H1 (cell line): ENCODE data around the gene P4HA3. TPM values are rescaled to one million over a fixed set of nuclear protein-coding genes. Genes with fewer than 3 reads are reported as not detected.

ENCODE experiments used
- CTCF ChIA-PET: fragments of 300-600 bp; sonication (Branson Sonifier 250); formaldehyde crosslinking; loops from one replicate; lab custom pipeline; 2021; ENCODE audit not compliant: partially characterized antibody; lab: Charles Lee
- POLR2A ChIA-PET: fragments of 300-600 bp; sonication (Branson Sonifier 250); formaldehyde crosslinking; loops from one replicate; lab custom pipeline; 2021; ENCODE audit warnings: inconsistent platforms; ENCODE audit not compliant: partially characterized antibody; lab: Charles Lee
- DNase-seq, 2 experiments: peaks; one replicate each; pipeline versions ENCODE4 v3.0.0 to v3.0.0-alpha.2; 2010 to 2022; ENCODE audit warnings: low spot score in 2 of 2, low read depth in 1 of 2, mixed read lengths in 1 of 2
- FAIRE-seq: peaks from 2 replicates; lab custom pipeline; 2011; peaks lifted over from hg19 to GRCh38; lab: Jason Lieb, UNC
- H2AFZ ChIP-seq: 2 replicates; pipeline ENCODE4 v1.8.1; 2012; ENCODE audit warnings: low read length, inconsistent platforms
- H2AK5ac ChIP-seq: 2 replicates; pipeline ENCODE4 v1.6.1; 2013; ENCODE audit warnings: low read depth, low read length
- H2BK120ac ChIP-seq: replicated peaks from 2 replicates; pipeline ENCODE3; 2013; ENCODE audit warnings: low read depth, low read length, inconsistent platforms
- H2BK12ac ChIP-seq: 2 replicates; pipeline ENCODE4 v1.6.1; 2013; ENCODE audit warnings: low read depth, low read length
- H2BK15ac ChIP-seq: 2 replicates; pipeline ENCODE4 v1.6.1; 2013; ENCODE audit warnings: low read length
- H2BK20ac ChIP-seq: 2 replicates; pipeline ENCODE4 v1.6.1; 2013; ENCODE audit warnings: low read length
- H2BK5ac ChIP-seq: 2 replicates; pipeline ENCODE4 v1.6.1; 2013; ENCODE audit warnings: low read depth, low read length
- H3K14ac ChIP-seq: 2 replicates; pipeline ENCODE4 v1.6.1; 2013; ENCODE audit warnings: inconsistent platforms; ENCODE audit not compliant: insufficient read length
- H3K18ac ChIP-seq: 2 replicates; pipeline ENCODE4 v1.6.1; 2013; ENCODE audit warnings: low read length; ENCODE audit errors: extremely low read depth
- H3K23ac ChIP-seq: 2 replicates; pipeline ENCODE4 v1.6.1; 2013; ENCODE audit warnings: inconsistent platforms; ENCODE audit not compliant: insufficient read length
- H3K23me2 ChIP-seq: 2 replicates; pipeline ENCODE4 v1.6.1; 2013; ENCODE audit warnings: low read depth, low read length
- H3K27ac ChIP-seq: 2 replicates; pipeline ENCODE4 v1.6.1; 2011; ENCODE audit warnings: low read depth, low read length, inconsistent platforms
- H3K27me3 ChIP-seq, 4 experiments: replicated peaks in 1 of 4; 1 replicate in 1 of 4; 2 replicates in 3 of 4; pipeline versions ENCODE4 v1.6.1 to v1.8.1; 2011 to 2013; ENCODE audit warnings: low read length in 3 of 4, mild to moderate bottlenecking in 3 of 4, inconsistent platforms in 2 of 4, mixed read lengths in 2 of 4, moderate library complexity in 1 of 4; ENCODE audit not compliant: control insufficient read depth in 3 of 4, insufficient read depth in 3 of 4; ENCODE audit errors: extremely low read depth in 1 of 4
- H3K36me3 ChIP-seq, 4 experiments: 2 replicates each; pipeline versions ENCODE4 v1.6.1 to v1.8.1; 2011 to 2013; ENCODE audit warnings: mild to moderate bottlenecking in 4 of 4, low read length in 3 of 4, moderate library complexity in 2 of 4, control low read depth in 1 of 4, inconsistent platforms in 1 of 4; ENCODE audit not compliant: insufficient read depth in 4 of 4, control insufficient read depth in 2 of 4
- H3K4ac ChIP-seq: replicated peaks from 2 replicates; pipeline ENCODE3; 2013; ENCODE audit warnings: low read length, low read depth, mixed read lengths, inconsistent platforms; ENCODE audit not compliant: insufficient read length
- H3K4me1 ChIP-seq, 4 experiments: replicated peaks in 1 of 4; 1 replicate in 1 of 4; 2 replicates in 3 of 4; pipeline versions ENCODE4 v1.6.1 to v1.8.1; 2011 to 2013; ENCODE audit warnings: low read length in 3 of 4, inconsistent platforms in 2 of 4, mixed read lengths in 1 of 4; ENCODE audit not compliant: insufficient read depth in 4 of 4, control insufficient read depth in 3 of 4
- H3K4me2 ChIP-seq, 2 experiments: 2 replicates each; pipeline versions ENCODE4 v1.6.1 to v1.8.1; 2011 to 2013; ENCODE audit warnings: low read depth in 2 of 2, low read length in 2 of 2, control low read depth in 1 of 2, inconsistent platforms in 1 of 2, mild to moderate bottlenecking in 1 of 2; ENCODE audit not compliant: insufficient read depth in 1 of 2
- H3K4me3 ChIP-seq, 4 experiments: fragments of 200-600, 300-600 bp in 1 of 4; sonication (generic), shearing (Covaris generic), sonication (Bioruptor Twin) in 1 of 4; 2 replicates each; pipeline versions ENCODE4 v1.5.1 to v1.8.1; 2011 to 2016; ENCODE audit warnings: low read length in 4 of 4, low read depth in 3 of 4, control low read depth in 2 of 4, inconsistent platforms in 2 of 4, mild to moderate bottlenecking in 2 of 4, mixed read lengths in 1 of 4, moderate library complexity in 1 of 4; ENCODE audit not compliant: insufficient read depth in 2 of 4; ENCODE audit errors: extremely low read depth in 1 of 4
- H3K56ac ChIP-seq: replicated peaks from 2 replicates; pipeline ENCODE3; 2013; ENCODE audit warnings: low read depth, mild to moderate bottlenecking, mixed read lengths, low read length, inconsistent platforms; ENCODE audit not compliant: insufficient read length
- H3K79me1 ChIP-seq: 2 replicates; pipeline ENCODE4 v1.6.1; 2013; ENCODE audit warnings: low read depth, low read length, control low read depth
- H3K79me2 ChIP-seq, 2 experiments: 2 replicates each; pipeline versions ENCODE4 v1.6.1 to v1.8.1; 2012 to 2013; ENCODE audit warnings: low read length in 2 of 2, mild to moderate bottlenecking in 2 of 2, inconsistent platforms in 1 of 2; ENCODE audit not compliant: insufficient read depth in 2 of 2, control insufficient read depth in 1 of 2
- H3K9ac ChIP-seq, 4 experiments: replicated peaks in 1 of 4; 1 replicate in 1 of 4; 2 replicates in 3 of 4; pipeline versions ENCODE4 v1.6.1 to v1.8.1; 2011 to 2013; ENCODE audit warnings: low read depth in 3 of 4, low read length in 3 of 4, control low read depth in 2 of 4, mild to moderate bottlenecking in 2 of 4, moderate library complexity in 2 of 4, inconsistent platforms in 1 of 4; ENCODE audit errors: extremely low read depth in 1 of 4
- H3K9me3 ChIP-seq, 2 experiments: 2 replicates each; pipeline versions ENCODE4 v1.6.1 to v1.8.1; 2012 to 2013; ENCODE audit warnings: mild to moderate bottlenecking in 2 of 2, moderate library complexity in 2 of 2, control low read depth in 1 of 2, inconsistent platforms in 1 of 2, low read depth in 1 of 2, low read length in 1 of 2, mixed read lengths in 1 of 2; ENCODE audit not compliant: insufficient read depth in 2 of 2
- H4K20me1 ChIP-seq, 2 experiments: replicated peaks in 1 of 2; 2 replicates each; pipeline versions ENCODE3 to v1.8.1; 2011 to 2013; ENCODE audit warnings: inconsistent platforms in 2 of 2, low read length in 2 of 2, mild to moderate bottlenecking in 1 of 2; ENCODE audit not compliant: insufficient read depth in 2 of 2, control insufficient read depth in 1 of 2
- H4K5ac ChIP-seq: 2 replicates; pipeline ENCODE4 v1.6.1; 2013; ENCODE audit warnings: low read length, low read depth, mixed read lengths, inconsistent platforms; ENCODE audit not compliant: insufficient read length
- H4K8ac ChIP-seq: 2 replicates; pipeline ENCODE4 v1.8.0; 2013; ENCODE audit warnings: mild to moderate bottlenecking, moderate library complexity, low read length, inconsistent platforms; ENCODE audit not compliant: insufficient read depth; ENCODE audit errors: extremely low read depth
- H4K91ac ChIP-seq: replicated peaks from 2 replicates; pipeline ENCODE3; 2013; ENCODE audit warnings: low read length, mixed read lengths, inconsistent platforms; ENCODE audit not compliant: insufficient read length
- CHD2 ChIP-seq: IDR thresholded peaks from 2 replicates; pipeline ENCODE4 v1.6.1; 2012; ENCODE audit warnings: low read length, improper control_type of control experiment
- CTCF ChIP-seq, 3 experiments: IDR thresholded peaks; 1 replicate in 2 of 3; 2 replicates in 1 of 3; pipeline versions ENCODE4 v1.5.1 to v1.6.1; 2011; ENCODE audit warnings: low read length in 3 of 3, mild to moderate bottlenecking in 3 of 3, inconsistent platforms in 2 of 3, low read depth in 1 of 3, moderate library complexity in 1 of 3; ENCODE audit not compliant: insufficient read depth in 1 of 3; ENCODE audit errors: control extremely low read depth in 1 of 3
- EZH2 ChIP-seq: fragments of 200-600 bp; sonication (generic); IDR thresholded peaks from 2 replicates; pipeline ENCODE4 v1.7.1; 2012; ENCODE audit warnings: low read depth, mild to moderate bottlenecking, moderate library complexity, low read length, inconsistent platforms; ENCODE audit not compliant: severe bottlenecking
- FOSL1 ChIP-seq: IDR thresholded peaks from 2 replicates; pipeline ENCODE4 v1.6.1; 2011; ENCODE audit warnings: mild to moderate bottlenecking, low read depth, low read length, moderate library complexity; ENCODE audit not compliant: insufficient read depth
- KDM4A ChIP-seq: IDR thresholded peaks from one replicate; pipeline ENCODE4 v1.7.1; 2012; ENCODE audit warnings: low read depth, mild to moderate bottlenecking, moderate library complexity, low read length, inconsistent platforms; ENCODE audit not compliant: severe bottlenecking
- MAX ChIP-seq: IDR thresholded peaks from 2 replicates; pipeline ENCODE4 v1.6.1; 2012; ENCODE audit warnings: inconsistent platforms
- WGBS, 2 experiments: shearing (Covaris generic) in 1 of 2; methylation state at CpG; one replicate each; pipeline versions ENCODE4 v1.1.6 to v1.1.7; 2013 to 2015; ENCODE audit warnings: low lambda C conversion rate in 2 of 2, mixed read lengths in 2 of 2, inconsistent platforms in 1 of 2, low coverage in 1 of 2, missing lambda C conversion rate in 1 of 2; ENCODE audit not compliant: insufficient replicate concordance in 2 of 2, insufficient coverage in 1 of 2, insufficient read length in 1 of 2; ENCODE audit errors: extremely low coverage in 1 of 2, missing lambda C conversion rate in 1 of 2; 5-methylcytosine and 5-hydroxymethylcytosine counted together
- long read RNA-seq, 2 experiments: library from RNA in 1 of 2; library from capped mRNA in 1 of 2; stranded (forward); transcript quantifications; one replicate each; pipeline ENCODE4 v2.0.0, GENCODE V29; 2021; ENCODE audit warnings: inconsistent platforms in 1 of 2
- polyA minus RNA-seq, 3 experiments: library from RNA; depleted of rRNA, polyadenylated mRNA; stranded (reverse); fragments of >200 nt; gene quantifications; 1 replicate in 2 of 3; 2 replicates in 1 of 3; pipeline ENCODE4 v1.2.3, GENCODE V29; 2011
- polyA plus RNA-seq, 7 experiments: library from polyadenylated mRNA; depleted of rRNA in 3 of 7; stranded (reverse) in 5 of 7; unstranded in 2 of 7; fragments of >200 nt in 5 of 7; fragments of 200-250 nt in 2 of 7; gene quantifications; 1 replicate in 5 of 7; 2 replicates in 1 of 7; 4 replicates in 1 of 7; pipeline versions ENCODE4 v1.2.1 to v1.2.3, GENCODE V29; 2011 to 2013; ENCODE audit warnings: missing spikeins in 2 of 7, mixed read lengths in 2 of 7
- total RNA-seq: library from RNA; stranded (reverse); fragmentation: NEBNext Ultra II Directional; extraction: Animal tissue kit (Norgen Biotek cat#: 25700); gene quantifications from 2 replicates; pipeline ENCODE4 v1.2.1, GENCODE V29; 2021

P4HA3 gene
- total RNA-seq (not detected in 2 replicates), polyA plus RNA-seq (2011; rRNA removed) (0.05 and 0.06 TPM in 2 replicates), polyA minus RNA-seq (2011; rRNA and poly(A)+ RNA removed) (not detected in 2 replicates)
- 0.10 TPM for polyA plus RNA-seq (2011; cell fraction: cytosol; rRNA removed)
- 0.07 TPM for polyA plus RNA-seq (2011; cell fraction: nucleus; rRNA removed)
- 0.07 TPM in 1 of 4 replicates, not detected in the others for polyA plus RNA-seq (2012, experiment 1 of 2)
- not detected for polyA plus RNA-seq (2012, experiment 2 of 2)
- polyA plus RNA-seq (2013, experiment 1 of 2): 0.08 TPM
- 0.11 TPM for polyA plus RNA-seq (2013, experiment 2 of 2)
- polyA minus RNA-seq (2011; cell fraction: cytosol; rRNA and poly(A)+ RNA removed): not detected
- polyA minus RNA-seq (2011; cell fraction: nucleus; rRNA and poly(A)+ RNA removed): not detected
- long read RNA-seq, experiment 1, partial matches to known transcripts: 0 of 1 reads
- long read RNA-seq, experiment 1, other reads (novel, unspliced or antisense): 1 of 1 reads
- long read RNA-seq, experiment 2: 0 reads

GRCh38 chr11:74311352-74311926 lies at the start of gene P4HA3:
Gene P4HA3 (minus strand): TSS chr11:74311640. CDS start chr11:74311611, 29 bp downstream.
- H3K18ac ChIP-seq: no peak within 1 kb of the TSS
- DNase-seq (peak; percentile 31 to 92), FAIRE-seq (no peak)
- 0 out of 2 replicates have a peak within 1 kb of the TSS, but pooled peaks have one; percentile 13 for H2BK12ac ChIP-seq
- H3K79me2 ChIP-seq: no peaks in the 10 kb centered on the region
- peaks cover 0 to 6% of the 10 kb centered on the region in 2 experiments for H4K20me1 ChIP-seq
- WGBS, 2 experiments: 23% methylated on average over 10 of the region's 62 CpGs; no CpG with 5 or more reads in 1 of the 2 experiments
- no peak within 1 kb of the TSS; the same call in 1 of the 2 replicates for H4K8ac ChIP-seq
- no peak within 1 kb of the TSS for H3K56ac ChIP-seq
- peak within 1 kb of the TSS in 1 of 4 experiments; percentile 67; a peak in 1 of 7 replicates for H3K9ac ChIP-seq
- H3K14ac ChIP-seq: no peak within 1 kb of the TSS
- no peak within 1 kb of the TSS for H2BK20ac ChIP-seq
- no peak within 1 kb of the TSS for H4K91ac ChIP-seq
- no peak within 1 kb of the TSS for H2BK5ac ChIP-seq
- peaks cover 7% of the 10 kb centered on the region for H3K23me2 ChIP-seq
- no peaks in the 10 kb centered on the region for H3K79me1 ChIP-seq
- H3K27ac ChIP-seq: no peak within 1 kb of the TSS
- peak within 1 kb of the TSS; percentile 97 for H2AFZ ChIP-seq
- peaks cover 0 to 8% (median 3%) of the 10 kb centered on the region in 4 experiments; a peak in 3 of 7 replicates for H3K4me1 ChIP-seq
- no peak within 1 kb of the TSS for H2BK120ac ChIP-seq
- peak within 1 kb of the TSS; percentile 13 to 59 (median 40) for H3K4me3 ChIP-seq
- H3K27me3 ChIP-seq: peaks cover 8 to 24% (median 16%) of the 10 kb centered on the region in 4 experiments
- ChIA-PET POLR2A (no interaction called here), CTCF (interaction anchor here (0.7 to 2.3 kb wide), 4 partner anchors 9 to 56 kb away, joined by 3 to 16 read pairs (median 6); no protein-coding TSS in a partner anchor)
- H3K4me2 ChIP-seq: peak within 1 kb of the TSS; percentile 77 to 90
- H3K9me3 ChIP-seq: no peaks in the 10 kb centered on the region
- no peak within 1 kb of the TSS for H3K4ac ChIP-seq
- H3K36me3 ChIP-seq: no peaks in the 10 kb centered on the region
- no peak within 1 kb of the TSS for H4K5ac ChIP-seq
- no peak within 1 kb of the TSS for H2BK15ac ChIP-seq
- no peak within 1 kb of the TSS for H3K23ac ChIP-seq
- H2AK5ac ChIP-seq: no peak within 1 kb of the TSS
- TF ChIP-seq FOSL1 (0 out of 2 replicates have a peak, but pooled peaks have one; percentile 30), MAX (peak; percentile 72), CTCF (IDR thresholded peaks at IDR 0.05; ENCODE audit: control extremely low read depth in 1 of 3, insufficient read depth in 1 of 3, low read depth in 1 of 3, low read length in 3 of 3) (peak in 1 of 3 experiments; percentile 17; a peak in 1 of 4 replicates), EZH2 (peak; percentile 23), CHD2 (no peak), KDM4A (peak; percentile 90)
